ENCODE measurements around the gene IGFBP2.

DNA sequence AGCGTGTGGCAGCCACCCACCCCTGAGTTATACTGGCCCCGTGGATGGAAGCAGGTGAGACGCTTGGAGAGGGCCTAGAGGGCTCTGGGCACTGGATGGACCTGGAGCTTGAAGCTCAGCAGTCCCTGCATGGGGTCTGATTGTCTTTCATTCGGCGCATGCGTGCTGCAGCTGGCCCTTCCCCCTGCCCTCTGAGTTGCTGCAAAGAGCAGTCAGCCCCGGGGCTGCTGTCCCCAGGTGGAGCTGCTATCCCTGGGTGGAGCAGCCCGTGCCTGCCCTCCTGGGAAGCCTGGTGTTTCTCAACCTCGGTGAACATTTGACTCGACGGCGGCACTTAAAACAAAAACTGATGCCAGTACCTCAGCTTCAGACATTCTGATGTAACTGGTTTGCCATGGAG lies 32.5 kb downstream of the IGFBP2 start:
- no peak for TF ChIP-seq YY1 (IDR thresholded peaks at IDR 0.05; ENCODE audit: low read depth, low read length)
- TF ChIP-seq POLR2AphosphoS5 (IDR thresholded peaks at IDR 0.05; ENCODE audit: low read depth, low read length), result no peak; the same call in 1 of the 2 replicates
- TF ChIP-seq EP300 (IDR thresholded peaks at IDR 0.05; ENCODE audit: borderline replicate concordance in 1 of 2, low read depth in 2 of 2, low read length in 2 of 2), result no peak
- TF ChIP-seq SP2 (IDR thresholded peaks at IDR 0.05; ENCODE audit: low read length), result no peak
- TF ChIP-seq, protein P1, sequence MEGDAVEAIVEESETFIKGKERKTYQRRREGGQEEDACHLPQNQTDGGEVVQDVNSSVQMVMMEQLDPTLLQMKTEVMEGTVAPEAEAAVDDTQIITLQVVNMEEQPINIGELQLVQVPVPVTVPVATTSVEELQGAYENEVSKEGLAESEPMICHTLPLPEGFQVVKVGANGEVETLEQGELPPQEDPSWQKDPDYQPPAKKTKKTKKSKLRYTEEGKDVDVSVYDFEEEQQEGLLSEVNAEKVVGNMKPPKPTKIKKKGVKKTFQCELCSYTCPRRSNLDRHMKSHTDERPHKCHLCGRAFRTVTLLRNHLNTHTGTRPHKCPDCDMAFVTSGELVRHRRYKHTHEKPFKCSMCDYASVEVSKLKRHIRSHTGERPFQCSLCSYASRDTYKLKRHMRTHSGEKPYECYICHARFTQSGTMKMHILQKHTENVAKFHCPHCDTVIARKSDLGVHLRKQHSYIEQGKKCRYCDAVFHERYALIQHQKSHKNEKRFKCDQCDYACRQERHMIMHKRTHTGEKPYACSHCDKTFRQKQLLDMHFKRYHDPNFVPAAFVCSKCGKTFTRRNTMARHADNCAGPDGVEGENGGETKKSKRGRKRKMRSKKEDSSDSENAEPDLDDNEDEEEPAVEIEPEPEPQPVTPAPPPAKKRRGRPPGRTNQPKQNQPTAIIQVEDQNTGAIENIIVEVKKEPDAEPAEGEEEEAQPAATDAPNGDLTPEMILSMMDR (IDR thresholded peaks at IDR 0.05; ENCODE audit: control extremely low read depth in 1 of 3, insufficient read depth in 1 of 3, low read depth in 1 of 3, low read length in 3 of 3), result no peak
- TF ChIP-seq, protein P2, sequence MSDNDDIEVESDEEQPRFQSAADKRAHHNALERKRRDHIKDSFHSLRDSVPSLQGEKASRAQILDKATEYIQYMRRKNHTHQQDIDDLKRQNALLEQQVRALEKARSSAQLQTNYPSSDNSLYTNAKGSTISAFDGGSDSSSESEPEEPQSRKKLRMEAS (IDR thresholded peaks at IDR 0.05), result peak; percentile 39; the same call in 1 of the 2 replicates
- no peak for TF ChIP-seq BRCA1 (IDR thresholded peaks at IDR 0.05; ENCODE audit: low read depth, low read length)
- no peak for TF ChIP-seq CEBPB (IDR thresholded peaks at IDR 0.05; ENCODE audit: low read depth, low read length)
- TF ChIP-seq JUND (IDR thresholded peaks at IDR 0.05; ENCODE audit: low read length), result no peak
- TF ChIP-seq, protein P3, sequence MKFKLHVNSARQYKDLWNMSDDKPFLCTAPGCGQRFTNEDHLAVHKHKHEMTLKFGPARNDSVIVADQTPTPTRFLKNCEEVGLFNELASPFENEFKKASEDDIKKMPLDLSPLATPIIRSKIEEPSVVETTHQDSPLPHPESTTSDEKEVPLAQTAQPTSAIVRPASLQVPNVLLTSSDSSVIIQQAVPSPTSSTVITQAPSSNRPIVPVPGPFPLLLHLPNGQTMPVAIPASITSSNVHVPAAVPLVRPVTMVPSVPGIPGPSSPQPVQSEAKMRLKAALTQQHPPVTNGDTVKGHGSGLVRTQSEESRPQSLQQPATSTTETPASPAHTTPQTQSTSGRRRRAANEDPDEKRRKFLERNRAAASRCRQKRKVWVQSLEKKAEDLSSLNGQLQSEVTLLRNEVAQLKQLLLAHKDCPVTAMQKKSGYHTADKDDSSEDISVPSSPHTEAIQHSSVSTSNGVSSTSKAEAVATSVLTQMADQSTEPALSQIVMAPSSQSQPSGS (IDR thresholded peaks at IDR 0.05; ENCODE audit: low read length), result no peak

Measured in H1 (cell line).